ENCODE measurements around the gene WNT9B. TPM values are rescaled to one million over a fixed set of nuclear protein-coding genes. Genes with fewer than 3 reads are reported as not detected.

Gene WNT9B
- polyA plus RNA-seq, 2 of the 4 experiments (the other 2 are of a cell fraction) = 0.05 TPM

GRCh38 chr17:46882666-46883065, 31.3 kb downstream of the WNT9B start:
- ChIA-PET CTCF (interaction anchor here (0.6 to 1.3 kb wide), 4 partner anchors 47 to 400 kb away, joined by 3 to 4 read pairs (median 4); no protein-coding TSS in a partner anchor), POLR2A (no interaction called here)
- peak in 1 of 2 experiments; percentile 57; a peak in 3 of 6 replicates for ATAC-seq
- TF ChIP-seq SMC3 (IDR thresholded peaks at IDR 0.05) (no peak), PHF8 (IDR thresholded peaks at IDR 0.05; ENCODE audit: borderline replicate concordance, low read depth) (no peak), MYC (IDR thresholded peaks at IDR 0.05; ENCODE audit: borderline replicate concordance, low read length) (no peak), HOXB13 (CRISPR knock-in tag; IDR thresholded peaks at IDR 0.05; ENCODE audit: low read depth) (no peak), ZC3H11A (IDR thresholded peaks at IDR 0.05) (no peak), POLR2A (IDR thresholded peaks at IDR 0.05; ENCODE audit: low read length) (no peak), USF2 (IDR thresholded peaks at IDR 0.05) (no peak), ESRRA (IDR thresholded peaks at IDR 0.05; ENCODE audit: borderline replicate concordance, low read length) (no peak), EHF (CRISPR knock-in tag; IDR thresholded peaks at IDR 0.05) (no peak), ZFP36 (IDR thresholded peaks at IDR 0.05; ENCODE audit: borderline replicate concordance, partially characterized antibody) (no peak), HDAC2 (IDR thresholded peaks at IDR 0.05) (no peak), JUNB (IDR thresholded peaks at IDR 0.05) (no peak)
- no peak for DNase-seq (ENCODE audit: low read depth in 1 of 2, low spot score in 1 of 2)
- Histone ChIP-seq H3K4me1 (no peaks in the 10 kb centered on the region), H3K9me3 (no peaks in the 10 kb centered on the region), H3K4me2 (no peak overlapping the region), H3K4me3 (no peak overlapping the region), H3K27ac (no peak overlapping the region)
- 70% methylated on average over 8 of the region's 8 CpGs for WGBS (ENCODE audit: missing lambda C conversion rate)
- FAIRE-seq = no peak

DNA sequence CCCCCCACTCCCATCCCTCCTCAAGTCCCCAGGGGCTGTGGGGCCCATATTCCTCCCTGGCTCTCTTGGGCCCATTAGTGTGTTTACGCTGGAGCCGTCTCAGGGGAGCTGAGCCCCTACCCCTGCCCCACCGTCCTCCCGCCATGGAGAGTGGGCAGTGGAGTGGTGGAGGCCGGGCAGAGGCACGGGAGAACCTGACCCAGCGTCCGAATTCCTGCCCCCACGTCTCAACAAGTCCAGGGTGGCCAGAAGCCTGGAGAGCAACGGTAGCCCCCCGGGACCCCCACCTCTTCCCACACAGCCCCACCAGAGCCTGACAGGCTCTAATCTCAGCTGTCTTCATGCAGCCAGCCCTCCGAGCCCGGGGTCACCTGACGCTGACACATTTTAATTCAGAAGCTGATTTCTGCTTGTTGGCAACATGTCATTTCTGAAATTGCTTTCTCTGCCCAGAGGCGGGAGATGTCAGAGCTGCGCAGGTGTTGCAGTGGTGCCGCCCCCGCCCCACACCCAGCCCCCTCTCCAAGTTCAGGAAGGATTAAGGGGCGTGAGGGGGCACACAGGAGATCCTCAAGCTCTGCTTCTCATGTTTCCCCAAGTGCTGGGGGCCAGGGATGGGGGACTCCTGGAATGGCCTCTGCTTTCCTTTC, 32.6 kb downstream of the WNT9B start:
- DNase-seq (ENCODE audit: low read depth in 1 of 2, low spot score in 1 of 2) (no peak), ATAC-seq (no peak), FAIRE-seq (no peak)
- Histone ChIP-seq H3K4me1 (no peaks in the 10 kb centered on the region), H3K27ac (no peak overlapping the region), H3K9me3 (no peaks in the 10 kb centered on the region), H3K4me2 (no peak overlapping the region), H3K4me3 (no peak overlapping the region)
- TF ChIP-seq FOSL2 (IDR thresholded peaks at IDR 0.05) = no peak
- TF ChIP-seq FOSL2 (CRISPR knock-in tag; IDR thresholded peaks at IDR 0.05) = no peak
- TF ChIP-seq HOXB5 (CRISPR knock-in tag; IDR thresholded peaks at IDR 0.05) = no peak
- TF ChIP-seq CHD2 (IDR thresholded peaks at IDR 0.05; ENCODE audit: low read length, partially characterized antibody) = no peak
- TF ChIP-seq RARB (CRISPR knock-in tag; IDR thresholded peaks at IDR 0.05) = no peak
- TF ChIP-seq MAZ (IDR thresholded peaks at IDR 0.05; ENCODE audit: borderline replicate concordance, low read depth, low read length) = no peak
- no peak for TF ChIP-seq MYC (IDR thresholded peaks at IDR 0.05; ENCODE audit: borderline replicate concordance, low read length)
- no peak for TF ChIP-seq CHD4 (IDR thresholded peaks at IDR 0.05; ENCODE audit: borderline replicate concordance)
- no peak for TF ChIP-seq POLR2AphosphoS2 (conservative IDR thresholded peaks at IDR 0.05; ENCODE audit: low read length)
- TF ChIP-seq KDM5A (IDR thresholded peaks at IDR 0.05) = no peak
- TF ChIP-seq NFE2L2 (conservative IDR thresholded peaks at IDR 0.05; ENCODE audit: low read length) = no peak
- no peak for TF ChIP-seq CBX8 (IDR thresholded peaks at IDR 0.05)
- TF ChIP-seq EP300 (IDR thresholded peaks at IDR 0.05) = no peak
- no peak for TF ChIP-seq GATA3 (IDR thresholded peaks at IDR 0.05; ENCODE audit: borderline replicate concordance)
- no peak for TF ChIP-seq ZSCAN20 (CRISPR knock-in tag; IDR thresholded peaks at IDR 0.05)
- TF ChIP-seq, protein P1, sequence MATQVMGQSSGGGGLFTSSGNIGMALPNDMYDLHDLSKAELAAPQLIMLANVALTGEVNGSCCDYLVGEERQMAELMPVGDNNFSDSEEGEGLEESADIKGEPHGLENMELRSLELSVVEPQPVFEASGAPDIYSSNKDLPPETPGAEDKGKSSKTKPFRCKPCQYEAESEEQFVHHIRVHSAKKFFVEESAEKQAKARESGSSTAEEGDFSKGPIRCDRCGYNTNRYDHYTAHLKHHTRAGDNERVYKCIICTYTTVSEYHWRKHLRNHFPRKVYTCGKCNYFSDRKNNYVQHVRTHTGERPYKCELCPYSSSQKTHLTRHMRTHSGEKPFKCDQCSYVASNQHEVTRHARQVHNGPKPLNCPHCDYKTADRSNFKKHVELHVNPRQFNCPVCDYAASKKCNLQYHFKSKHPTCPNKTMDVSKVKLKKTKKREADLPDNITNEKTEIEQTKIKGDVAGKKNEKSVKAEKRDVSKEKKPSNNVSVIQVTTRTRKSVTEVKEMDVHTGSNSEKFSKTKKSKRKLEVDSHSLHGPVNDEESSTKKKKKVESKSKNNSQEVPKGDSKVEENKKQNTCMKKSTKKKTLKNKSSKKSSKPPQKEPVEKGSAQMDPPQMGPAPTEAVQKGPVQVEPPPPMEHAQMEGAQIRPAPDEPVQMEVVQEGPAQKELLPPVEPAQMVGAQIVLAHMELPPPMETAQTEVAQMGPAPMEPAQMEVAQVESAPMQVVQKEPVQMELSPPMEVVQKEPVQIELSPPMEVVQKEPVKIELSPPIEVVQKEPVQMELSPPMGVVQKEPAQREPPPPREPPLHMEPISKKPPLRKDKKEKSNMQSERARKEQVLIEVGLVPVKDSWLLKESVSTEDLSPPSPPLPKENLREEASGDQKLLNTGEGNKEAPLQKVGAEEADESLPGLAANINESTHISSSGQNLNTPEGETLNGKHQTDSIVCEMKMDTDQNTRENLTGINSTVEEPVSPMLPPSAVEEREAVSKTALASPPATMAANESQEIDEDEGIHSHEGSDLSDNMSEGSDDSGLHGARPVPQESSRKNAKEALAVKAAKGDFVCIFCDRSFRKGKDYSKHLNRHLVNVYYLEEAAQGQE (IDR thresholded peaks at IDR 0.05) = no peak
- CTCF ChIA-PET = interaction anchor here (1.2 to 3.1 kb wide), 3 partner anchors 9 to 41 kb away, joined by 4 to 27 read pairs (median 4); no protein-coding TSS in a partner anchor
- POLR2A ChIA-PET = no interaction called here
- 54% methylated on average over 15 of the region's 19 CpGs for WGBS (ENCODE audit: missing lambda C conversion rate)

Measured in A549 (cell line).